Brain microvascular endothelial cell (primary cell): ENCODE measurements around the gene SPACA6.

Experiments used
- DNase-seq: peaks from one replicate; pipeline ENCODE4 v3.0.0-alpha.2; 2020
- H3K27ac ChIP-seq: fragments of 250-450 bp; sonication (Bioruptor Pico); 2 replicates; pipeline ENCODE4 v1.5.1; 2020; ENCODE audit warnings: mild to moderate bottlenecking, moderate library complexity
- H3K27me3 ChIP-seq: fragments of 250-450 bp; sonication (Bioruptor Pico); replicated peaks from 2 replicates; pipeline ENCODE4 v1.5.1; 2020; ENCODE audit warnings: mild to moderate bottlenecking
- H3K36me3 ChIP-seq: fragments of 250-450 bp; sonication (Bioruptor Pico); replicated peaks from 2 replicates; pipeline ENCODE4 v1.5.1; 2020; ENCODE audit warnings: mild to moderate bottlenecking
- H3K4me3 ChIP-seq: 2 replicates; pipeline ENCODE4 v1.5.1; 2011; ENCODE audit warnings: low read depth, mild to moderate bottlenecking, control low read depth, low read length, moderate library complexity
- CTCF ChIP-seq: IDR thresholded peaks from 2 replicates; pipeline ENCODE4 v1.5.1; 2011; ENCODE audit warnings: low read depth, mild to moderate bottlenecking, moderate library complexity, low read length, control low read depth, inconsistent platforms; ENCODE audit errors: missing control alignments
- in situ Hi-C: cut with HindIII; loops from 2 replicates; pipeline ENCODE4 v1.10.0; 2017; ENCODE audit warnings: low sequenced_read_pairs, low pct_ligation_motif_present

The SPACA6 gene

GRCh38 chr19:51739466-51740213 is 46.5 kb downstream of the SPACA6 start:
- H3K27ac ChIP-seq: no peak overlapping the region
- no peak for DNase-seq

GRCh38 chr19:51740356-51740755 is 47.2 kb downstream of the SPACA6 start:
- Histone ChIP-seq H3K4me3 (no peak overlapping the region), H3K36me3 (no peaks in the 10 kb centered on the region), H3K27me3 (no peaks in the 10 kb centered on the region), H3K27ac (no peak overlapping the region)
- no peak for DNase-seq
- in situ Hi-C loops: no loop called here
- no peak for TF ChIP-seq CTCF

More at GRCh38 chr19:51739466-51740213, 46.5 kb downstream of the SPACA6 start:
- no peak overlapping the region for H3K4me3 ChIP-seq
- TF ChIP-seq CTCF: no peak
- no peaks in the 10 kb centered on the region for H3K36me3 ChIP-seq
- H3K27me3 ChIP-seq: no peaks in the 10 kb centered on the region
- in situ Hi-C loops: no loop called here

GRCh38 chr19:51742789-51743188 is 49.7 kb downstream of the SPACA6 start:
- in situ Hi-C loops: no loop called here
- Histone ChIP-seq H3K27me3 (no peaks in the 10 kb centered on the region), H3K27ac (peak overlapping the region; percentile 79), H3K36me3 (no peaks in the 10 kb centered on the region), H3K4me3 (no peak overlapping the region)
- no peak for TF ChIP-seq CTCF
- peak; percentile 37 for DNase-seq

GRCh38 chr19:51743405-51743804 is 50.3 kb downstream of the SPACA6 start:
- H3K4me3 ChIP-seq: no peak overlapping the region
- DNase-seq: peak; percentile 48
- H3K36me3 ChIP-seq: no peaks in the 10 kb centered on the region
- in situ Hi-C loops: no loop called here
- peak overlapping the region; percentile 79 for H3K27ac ChIP-seq
- no peaks in the 10 kb centered on the region for H3K27me3 ChIP-seq
- TF ChIP-seq CTCF: no peak

- H3K36me3 ChIP-seq: no peaks in the 10 kb centered on the region
These were observed 53.6 kb downstream of the SPACA6 start for GRCh38 chr19:51746731-51747130.

More at GRCh38 chr19:51746731-51747130, 53.6 kb downstream of the SPACA6 start:
- Histone ChIP-seq H3K27me3 (no peaks in the 10 kb centered on the region), H3K27ac (no peak overlapping the region), H3K4me3 (no peak overlapping the region)
- TF ChIP-seq CTCF: no peak
- no peak for DNase-seq
- in situ Hi-C loops: no loop called here
